ENCODE measurements around the gene GALNT17.

GRCh38 chr7:71444130-71444529 is 312.2 kb downstream of the GALNT17 start:
- no peak for TF ChIP-seq ZXDB (tag by site-specific recombination; IDR thresholded peaks at IDR 0.05)
- no peak for TF ChIP-seq ZNF623 (tag by site-specific recombination; IDR thresholded peaks at IDR 0.05)
- TF ChIP-seq CTCF (tag by site-specific recombination; IDR thresholded peaks at IDR 0.05): no peak
- TF ChIP-seq ZNF354C (tag by site-specific recombination; IDR thresholded peaks at IDR 0.05; ENCODE audit: borderline replicate concordance, low read depth): no peak
- TF ChIP-seq ZNF530 (tag by site-specific recombination; IDR thresholded peaks at IDR 0.05; ENCODE audit: low read depth): no peak
- no peak for TF ChIP-seq HOXA7 (CRISPR knock-in tag; IDR thresholded peaks at IDR 0.05; ENCODE audit: borderline replicate concordance)
- TF ChIP-seq ZNF610 (tag by site-specific recombination; IDR thresholded peaks at IDR 0.05; ENCODE audit: borderline replicate concordance): no peak
- TF ChIP-seq ZNF350 (tag by site-specific recombination; IDR thresholded peaks at IDR 0.05): no peak
- TF ChIP-seq ZNF140 (tag by site-specific recombination; IDR thresholded peaks at IDR 0.05): no peak
- TF ChIP-seq ZBTB8A (tag by site-specific recombination; IDR thresholded peaks at IDR 0.05): no peak
- TF ChIP-seq, protein P1, sequence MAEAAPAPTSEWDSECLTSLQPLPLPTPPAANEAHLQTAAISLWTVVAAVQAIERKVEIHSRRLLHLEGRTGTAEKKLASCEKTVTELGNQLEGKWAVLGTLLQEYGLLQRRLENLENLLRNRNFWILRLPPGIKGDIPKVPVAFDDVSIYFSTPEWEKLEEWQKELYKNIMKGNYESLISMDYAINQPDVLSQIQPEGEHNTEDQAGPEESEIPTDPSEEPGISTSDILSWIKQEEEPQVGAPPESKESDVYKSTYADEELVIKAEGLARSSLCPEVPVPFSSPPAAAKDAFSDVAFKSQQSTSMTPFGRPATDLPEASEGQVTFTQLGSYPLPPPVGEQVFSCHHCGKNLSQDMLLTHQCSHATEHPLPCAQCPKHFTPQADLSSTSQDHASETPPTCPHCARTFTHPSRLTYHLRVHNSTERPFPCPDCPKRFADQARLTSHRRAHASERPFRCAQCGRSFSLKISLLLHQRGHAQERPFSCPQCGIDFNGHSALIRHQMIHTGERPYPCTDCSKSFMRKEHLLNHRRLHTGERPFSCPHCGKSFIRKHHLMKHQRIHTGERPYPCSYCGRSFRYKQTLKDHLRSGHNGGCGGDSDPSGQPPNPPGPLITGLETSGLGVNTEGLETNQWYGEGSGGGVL (tag by site-specific recombination; IDR thresholded peaks at IDR 0.05): no peak
- TF ChIP-seq BCL11A (tag by site-specific recombination; IDR thresholded peaks at IDR 0.05; ENCODE audit: low read depth): no peak
- no peak for TF ChIP-seq ZNF114 (tag by site-specific recombination; IDR thresholded peaks at IDR 0.05)

All from HEK293 (cell line).